Glomerular visceral epithelial cell (primary cell): ENCODE measurements around the gene CACNA2D2.

Source experiments
- DNase-seq: peaks from one replicate; pipeline ENCODE4 v3.0.0-alpha.2; 2016; ENCODE audit errors: extremely low spot score

The CACNA2D2 gene

DNA sequence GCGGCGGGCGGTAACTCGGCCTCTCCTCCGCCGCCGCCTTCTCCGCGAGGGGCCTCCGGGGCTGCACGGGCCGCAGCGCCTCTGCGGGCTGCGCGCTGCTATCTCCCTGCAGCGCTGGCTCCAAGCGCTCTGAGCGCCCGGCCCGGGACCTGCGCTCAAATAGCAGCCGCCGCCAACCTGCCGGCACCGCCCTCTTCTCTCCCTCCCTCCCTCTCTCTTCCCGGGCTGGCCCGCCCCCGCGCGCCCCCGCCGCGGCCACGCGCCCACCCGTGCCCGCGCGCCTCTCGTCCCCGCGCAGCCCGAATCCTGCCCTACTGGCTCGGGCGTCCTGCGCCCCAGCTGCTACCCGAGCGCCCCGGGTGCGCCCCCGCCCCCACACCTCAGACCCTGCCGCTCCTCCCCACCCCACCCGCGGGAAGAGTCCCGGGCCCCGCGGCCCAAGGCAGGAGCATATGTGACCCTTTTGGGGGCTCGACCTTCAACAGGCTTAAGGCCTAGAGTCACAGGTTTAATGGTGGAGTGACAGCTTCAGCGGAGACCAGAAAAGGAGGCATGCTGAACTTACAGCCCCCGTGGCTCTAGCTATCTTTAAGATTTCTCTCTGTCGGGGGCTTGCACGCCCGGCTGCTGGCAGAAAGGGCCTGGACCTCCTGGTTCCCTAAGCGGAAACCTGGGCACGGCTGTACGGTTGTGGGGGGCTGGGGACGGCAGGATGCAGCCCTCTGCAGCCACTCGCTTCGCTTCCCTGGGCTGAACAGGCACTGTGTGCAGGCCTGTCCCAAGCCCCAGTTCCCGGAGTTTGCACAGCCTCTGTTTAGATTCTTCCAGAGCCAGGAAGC is at the start of gene CACNA2D2:
Gene CACNA2D2 (minus strand): TSS at position 131 of the 839 bp plus-strand sequence. CDS start 211 bp downstream, outside the sequence.
- peak; percentile 45 for DNase-seq

DNA sequence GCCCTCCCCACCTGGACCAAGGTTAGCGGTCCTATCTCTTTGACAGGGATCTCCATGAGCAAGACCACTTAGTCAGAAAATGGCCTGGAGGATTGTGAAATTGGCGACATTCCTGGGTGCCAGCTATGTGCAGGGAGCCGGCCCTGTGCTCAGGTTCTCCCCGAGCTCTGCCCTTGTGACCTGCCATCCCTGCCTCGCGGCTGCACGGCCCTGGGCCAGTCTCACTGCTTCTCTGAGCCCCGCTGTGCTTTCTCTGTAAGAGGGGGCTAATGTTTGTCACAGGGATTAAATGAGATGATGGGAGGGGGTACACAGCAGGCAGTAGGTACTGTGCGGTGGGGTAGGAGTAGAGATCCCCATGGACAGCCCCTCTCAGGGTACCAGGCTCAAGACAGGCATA is 49.2 kb upstream of the CACNA2D2 start:
- DNase-seq: no peak

DNA sequence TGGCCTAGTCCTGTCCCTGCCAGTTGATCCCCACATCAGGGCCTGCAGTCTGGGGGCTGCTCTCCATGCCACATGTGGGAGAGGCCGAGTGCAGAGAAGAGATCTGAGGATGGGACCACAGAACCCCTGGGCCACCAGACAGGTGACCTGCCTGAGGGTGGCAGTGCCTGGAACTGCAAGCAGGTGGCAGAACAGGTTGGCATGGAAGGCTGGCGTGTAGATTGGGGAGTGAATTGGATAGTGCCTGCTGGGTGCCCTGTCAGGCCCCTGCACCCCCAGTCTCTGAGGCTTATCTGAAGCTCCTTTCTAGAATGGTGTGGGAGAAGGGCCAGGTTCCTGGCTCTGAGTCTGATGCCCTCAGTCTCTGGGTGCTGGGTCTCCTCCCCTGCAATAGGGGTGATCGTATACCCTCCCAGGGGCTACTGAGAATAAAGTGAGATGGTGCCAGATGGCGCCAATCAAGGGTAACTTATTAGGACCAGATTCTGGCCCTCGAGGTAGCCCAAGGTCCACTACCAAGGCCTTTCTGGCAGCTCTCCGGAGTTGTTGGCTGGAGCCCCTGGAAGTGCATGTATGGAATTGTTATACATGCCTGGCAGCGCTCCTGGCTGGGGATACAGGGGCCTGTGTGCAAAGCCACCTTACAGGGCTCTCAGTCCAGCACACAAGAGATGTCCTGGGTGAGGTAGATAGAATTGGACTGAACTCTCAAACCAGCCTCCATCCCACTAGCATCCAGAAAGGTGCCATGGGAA is 48.4 kb upstream of the CACNA2D2 start:
- DNase-seq: no peak

DNA sequence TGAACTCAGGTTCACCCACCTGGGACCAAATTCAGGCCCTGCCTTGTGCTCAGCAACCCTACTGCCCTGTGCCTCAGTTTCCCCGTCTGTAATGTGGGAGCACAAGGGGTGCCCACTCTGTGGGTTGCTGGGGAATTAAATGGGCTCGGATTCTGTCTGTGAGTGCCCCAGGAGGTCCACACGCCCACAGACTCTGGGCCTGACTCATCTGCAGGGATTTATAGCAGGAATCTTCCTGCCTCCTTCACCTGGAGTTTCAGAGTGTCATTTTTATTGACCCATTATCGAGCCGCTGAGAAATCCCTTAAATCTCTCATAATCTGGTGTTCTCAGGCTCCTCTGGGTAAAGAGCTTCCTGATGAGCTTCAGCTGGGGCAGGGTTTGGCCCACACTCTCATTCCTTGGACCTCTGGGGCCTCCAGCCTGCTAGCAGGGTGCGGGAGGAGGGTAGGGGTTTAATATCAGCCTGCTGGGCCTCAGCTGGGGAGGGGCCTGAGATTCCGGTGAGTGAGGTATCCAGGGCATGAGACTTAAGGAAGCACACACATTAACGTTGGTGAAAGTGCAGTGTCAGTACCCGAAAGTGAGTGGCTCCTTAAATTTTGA is 47.7 kb upstream of the CACNA2D2 start:
- DNase-seq: no peak

GRCh38 chr3:50550079-50550736 is 46.8 kb upstream of the CACNA2D2 start:
- peak; percentile 38 for DNase-seq

GRCh38 chr3:50549226-50549625 is 45.8 kb upstream of the CACNA2D2 start:
- DNase-seq: no peak

DNA sequence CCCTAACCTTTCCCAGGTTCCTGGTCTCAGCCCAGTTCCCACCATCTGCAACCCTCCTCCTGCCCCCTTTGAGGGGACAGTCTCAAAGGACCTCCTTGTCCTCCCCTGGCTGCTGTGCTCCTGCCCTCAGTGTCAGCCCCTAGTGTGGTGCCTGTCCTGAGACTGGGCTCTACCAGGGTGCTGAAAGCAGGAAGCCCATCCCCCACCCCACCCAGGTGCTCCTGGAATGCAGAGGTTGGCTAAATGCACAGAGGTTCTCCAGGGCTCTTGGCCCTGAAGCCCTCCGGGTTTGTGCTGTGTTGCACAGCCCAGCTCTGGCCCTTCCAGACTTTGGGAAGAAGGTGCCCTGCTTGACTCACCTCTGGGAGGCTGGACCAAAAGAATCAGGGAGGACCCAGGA is 42.3 kb upstream of the CACNA2D2 start:
- no peak for DNase-seq

DNA sequence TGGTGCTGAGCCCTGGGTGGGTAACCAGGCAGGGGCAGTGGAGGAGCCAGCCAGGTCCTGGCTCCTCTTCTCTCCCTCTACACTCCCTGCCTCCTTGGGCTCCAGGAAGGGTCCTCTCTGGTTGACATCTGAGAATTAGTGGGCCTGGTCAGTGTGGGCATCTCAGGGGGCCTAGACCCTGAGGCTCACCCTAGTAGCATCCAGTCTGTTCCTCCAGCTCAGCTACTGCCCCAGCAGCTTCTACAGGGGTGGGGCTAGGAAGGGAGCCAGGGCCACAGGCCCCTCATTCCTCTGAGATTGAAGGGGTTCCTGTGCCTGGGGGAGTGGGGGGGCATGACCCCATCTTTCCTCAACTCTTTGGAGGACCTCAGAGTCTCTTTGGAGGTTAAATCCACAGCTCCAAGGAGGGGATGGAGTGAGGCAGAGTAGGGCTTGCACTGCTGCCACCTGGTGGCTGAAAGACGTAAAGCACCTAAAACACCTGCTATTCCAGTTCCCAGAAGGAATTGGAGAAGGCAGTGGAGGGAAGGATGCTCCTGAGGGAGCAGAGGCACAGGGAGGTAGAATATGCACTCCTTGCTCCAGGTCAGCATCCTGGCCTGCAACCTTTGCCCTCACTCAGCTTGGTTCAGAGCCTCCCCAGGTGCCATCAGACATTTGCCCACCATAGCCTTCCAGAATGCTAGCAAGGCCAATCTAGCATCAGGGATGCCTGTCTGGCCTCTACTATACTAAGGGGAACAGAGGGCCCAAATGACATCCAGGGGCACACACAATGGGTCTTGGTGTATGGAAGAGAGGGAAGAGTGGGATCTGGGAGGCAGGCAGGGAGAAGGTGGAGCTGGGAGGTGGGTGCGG is 39.0 kb upstream of the CACNA2D2 start:
- DNase-seq: peak; percentile 65

- DNase-seq: no peak
Measured at GRCh38 chr3:50539356-50540286, 36.2 kb upstream of the CACNA2D2 start.

DNA sequence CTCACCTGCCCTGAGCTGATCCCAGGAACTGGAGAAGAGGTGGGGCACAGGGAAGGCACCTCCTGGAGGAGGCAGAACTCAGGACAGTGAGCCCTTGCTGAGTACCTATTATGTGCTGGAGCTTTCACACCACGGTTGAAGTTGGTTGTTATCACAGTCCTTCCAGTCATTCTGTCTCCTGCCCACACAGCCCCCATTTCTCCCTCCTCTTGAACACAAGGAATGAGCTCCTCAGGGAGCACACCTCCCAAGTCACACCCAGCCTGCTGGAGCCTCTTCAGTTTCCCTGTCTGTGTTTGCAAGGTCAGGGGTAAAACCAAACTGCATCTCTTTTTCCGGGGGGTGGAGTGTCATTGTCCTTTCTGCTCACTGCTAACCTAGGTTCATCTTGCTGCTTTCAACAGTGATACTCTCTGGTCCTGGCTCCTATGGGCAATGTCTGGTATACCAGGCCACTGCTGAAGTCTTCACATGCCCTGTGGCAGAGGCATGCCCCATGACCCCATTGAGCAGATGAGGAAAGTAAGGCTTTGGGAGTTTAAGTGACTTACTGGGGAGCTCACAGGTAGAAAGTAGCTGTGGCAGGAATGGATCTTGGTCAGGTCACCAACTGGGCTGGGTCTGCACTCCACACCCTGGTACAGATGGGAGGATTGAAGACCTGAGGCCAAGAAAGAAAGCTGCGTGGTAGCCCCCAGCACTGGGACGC is 34.1 kb upstream of the CACNA2D2 start:
- no peak for DNase-seq

- DNase-seq: no peak
Measured at GRCh38 chr3:50536471-50537180, 33.2 kb upstream of the CACNA2D2 start.

GRCh38 chr3:50534681-50535330 is 31.4 kb upstream of the CACNA2D2 start:
- peak; percentile 10 for DNase-seq

DNA sequence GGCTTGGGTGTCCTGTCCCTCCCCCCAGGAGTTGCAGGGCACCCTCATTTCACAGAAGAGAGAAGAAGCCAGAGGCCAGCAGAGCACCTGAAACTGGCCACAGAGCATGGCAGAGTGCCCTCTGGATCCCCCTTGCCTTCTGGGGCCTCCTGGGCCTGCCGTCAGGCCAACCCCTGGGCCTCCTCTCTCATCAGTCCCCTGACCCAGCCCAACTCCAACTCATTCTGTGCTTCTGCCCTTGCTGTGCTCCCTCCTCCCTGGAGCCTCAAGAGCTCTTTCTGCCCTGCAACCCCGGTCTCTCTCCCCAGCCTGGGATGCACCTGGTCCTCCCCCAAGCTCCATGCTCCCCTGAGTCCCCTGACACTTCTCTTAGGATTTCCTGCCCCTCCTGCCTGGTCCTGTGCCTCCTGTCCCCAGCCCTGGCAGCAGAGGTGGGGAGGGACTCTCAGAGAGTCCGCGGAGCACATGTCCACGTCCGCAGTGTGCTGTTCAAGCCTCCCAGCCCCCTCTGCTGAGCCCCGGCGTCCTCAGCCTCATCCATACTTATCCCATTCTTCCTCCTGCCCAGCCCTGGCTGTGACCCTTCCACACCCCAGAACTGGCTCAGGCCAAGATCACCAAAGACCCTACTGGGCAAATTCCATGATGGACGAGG is 30.5 kb upstream of the CACNA2D2 start:
- no peak for DNase-seq

DNA sequence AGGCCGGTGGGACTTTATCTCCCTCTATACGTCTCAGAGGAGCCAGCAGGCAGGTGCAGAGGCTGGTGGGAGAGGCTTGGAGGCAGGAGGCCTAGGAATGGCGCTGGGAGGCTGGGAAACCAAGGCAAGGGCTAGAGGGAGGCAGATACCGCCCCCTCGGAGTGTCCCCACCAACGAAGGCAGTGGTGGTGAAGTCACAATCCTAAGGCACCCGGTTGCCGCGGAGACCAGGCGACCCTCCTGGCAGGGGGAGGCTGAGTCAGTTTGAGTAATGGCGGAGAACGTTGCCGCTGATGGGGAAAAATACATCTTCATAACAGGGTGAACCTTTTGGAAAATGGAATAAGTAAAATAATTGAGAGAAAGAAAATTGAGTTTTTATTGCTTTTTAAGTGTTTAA is 29.9 kb upstream of the CACNA2D2 start:
- DNase-seq: no peak

DNA sequence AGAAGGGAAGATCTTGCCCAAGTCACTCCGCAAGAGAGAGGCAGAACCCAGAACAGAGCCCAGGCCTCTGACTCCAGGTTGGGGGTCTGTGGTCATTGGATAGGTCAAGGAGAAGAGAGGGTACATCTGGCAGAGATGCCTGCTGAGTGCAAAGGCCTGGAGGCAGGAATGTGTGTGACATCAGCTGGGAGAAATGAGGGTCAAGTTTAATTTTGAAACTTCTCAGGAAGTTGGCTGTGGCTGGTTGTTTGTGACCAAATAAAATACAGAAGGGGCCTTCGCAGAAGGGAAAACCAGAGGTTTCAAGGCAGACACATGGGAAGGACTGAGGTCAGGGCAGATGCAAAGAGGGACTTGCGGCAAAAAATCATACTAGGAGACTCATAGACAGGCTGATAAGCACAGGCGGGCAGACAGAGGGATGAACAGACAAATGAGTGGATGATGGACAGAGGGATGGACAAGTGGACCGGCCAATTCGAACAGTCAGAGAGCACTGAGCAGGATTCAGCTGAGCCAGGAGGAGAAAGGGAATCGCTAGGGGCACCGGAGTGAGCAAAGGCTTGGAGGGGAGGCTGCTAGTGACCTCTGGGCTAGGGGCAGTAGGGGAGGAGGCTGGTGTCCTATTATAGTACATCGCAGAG is 28.8 kb upstream of the CACNA2D2 start:
- DNase-seq: no peak

DNA sequence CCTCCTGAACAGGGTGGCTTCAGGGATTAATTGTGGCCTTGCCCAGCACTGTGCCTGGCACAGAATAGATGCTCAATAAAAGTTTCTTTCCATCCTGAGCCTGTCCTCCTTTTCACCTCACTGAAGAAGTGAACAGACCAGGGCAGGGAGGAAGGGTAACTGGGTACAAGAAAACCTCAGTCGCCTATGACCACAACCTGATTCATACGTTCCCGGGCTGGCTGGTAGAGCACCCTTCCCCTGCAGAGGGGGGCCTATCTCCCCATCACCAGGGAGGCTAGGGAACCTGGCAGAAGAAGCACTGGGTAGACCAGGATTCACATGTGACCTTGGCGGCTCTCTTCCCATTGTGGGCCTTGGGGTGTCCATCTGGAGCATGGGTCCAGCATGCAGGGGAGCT is 27.8 kb upstream of the CACNA2D2 start:
- no peak for DNase-seq
